ENCODE data around the gene IER2.
"Not testable (repeated sequence)": the region's sequence is repeated elsewhere in the genome, so short reads cannot be mapped to it uniquely, and the experiment has no call there.

- TF ChIP-seq CTCF, EZH2 (IDR thresholded peaks at IDR 0.05): not testable (repeated sequence)
Observed at GRCh38 chr19:13178291-13178690, 28.1 kb downstream of the IER2 start.
